CD14-positive monocyte (primary cell): ENCODE results near the gene BTD. TPM values are rescaled to one million over a fixed set of nuclear protein-coding genes. Genes with fewer than 3 reads are reported as not detected.

Source experiments
- DNase-seq, 3 donors: peaks; one replicate each; pipeline ENCODE4 v3.0.0-alpha.2; 2011 to 2022
- H2AFZ ChIP-seq: 2 replicates; pipeline ENCODE4 v1.6.0; 2012; ENCODE audit warnings: mild to moderate bottlenecking, low read depth, low read length, inconsistent platforms; ENCODE audit not compliant: insufficient read depth, poor library complexity, severe bottlenecking
- H3K27ac ChIP-seq, 2 donors: 1 replicate in 1 of 2; 2 replicates in 1 of 2; pipeline ENCODE4 v1.5.1; 2012 to 2013; ENCODE audit warnings: low read length in 2 of 2, control low read depth in 1 of 2, inconsistent platforms in 1 of 2, low read depth in 1 of 2, mild to moderate bottlenecking in 1 of 2
- H3K27me3 ChIP-seq, 2 donors: one replicate each; pipeline versions ENCODE4 v1.6.0 to v1.6.1; 2011 to 2013; ENCODE audit warnings: low read length in 2 of 2; ENCODE audit not compliant: control insufficient read depth in 2 of 2, insufficient read depth in 2 of 2
- H3K36me3 ChIP-seq, 2 donors: replicated peaks in 1 of 2; 1 replicate in 1 of 2; 2 replicates in 1 of 2; pipeline versions ENCODE4 v1.5.1 to v1.6.1; 2012 to 2013; ENCODE audit warnings: low read length in 2 of 2, control low read depth in 1 of 2, inconsistent platforms in 1 of 2, mild to moderate bottlenecking in 1 of 2; ENCODE audit not compliant: insufficient read depth in 2 of 2, control insufficient read depth in 1 of 2
- H3K4me1 ChIP-seq, 2 donors: 1 replicate in 1 of 2; 2 replicates in 1 of 2; pipeline versions ENCODE4 v1.5.1 to v1.6.1; 2012 to 2013; ENCODE audit warnings: low read length in 2 of 2, control low read depth in 1 of 2, inconsistent platforms in 1 of 2, mild to moderate bottlenecking in 1 of 2, moderate library complexity in 1 of 2; ENCODE audit not compliant: insufficient read depth in 2 of 2, control insufficient read depth in 1 of 2
- H3K4me2 ChIP-seq: replicated peaks from 2 replicates; pipeline ENCODE3; 2012; ENCODE audit warnings: low read length, moderate library complexity, mild to moderate bottlenecking; ENCODE audit not compliant: poor library complexity, severe bottlenecking; ENCODE audit errors: extremely low read depth
- H3K4me3 ChIP-seq, 3 experiments: fragments of 200-600 bp in 1 of 3; sonication (generic) in 1 of 3; replicated peaks in 1 of 3; 1 replicate in 2 of 3; 2 replicates in 1 of 3; pipeline ENCODE4 v1.5.1; 2011 to 2013; ENCODE audit warnings: low read length in 3 of 3, mild to moderate bottlenecking in 3 of 3, control low read depth in 2 of 3, low read depth in 2 of 3, inconsistent platforms in 1 of 3, moderate library complexity in 1 of 3
- H3K79me2 ChIP-seq: 2 replicates; pipeline ENCODE4 v1.6.0; 2012; ENCODE audit warnings: mild to moderate bottlenecking, control low read depth, inconsistent platforms, low read length, moderate library complexity; ENCODE audit not compliant: insufficient read depth
- H3K9ac ChIP-seq: 2 replicates; pipeline ENCODE4 v1.6.0; 2017; ENCODE audit warnings: low read length, mild to moderate bottlenecking; ENCODE audit not compliant: insufficient read depth, poor library complexity, severe bottlenecking
- H3K9me3 ChIP-seq, 2 donors: replicated peaks in 1 of 2; 1 replicate in 1 of 2; 2 replicates in 1 of 2; pipeline versions ENCODE4 v1.5.1 to v1.6.1; 2012 to 2013; ENCODE audit warnings: low read length in 2 of 2, control low read depth in 1 of 2; ENCODE audit not compliant: control insufficient read depth in 1 of 2, insufficient read depth in 1 of 2
- H4K20me1 ChIP-seq: 2 replicates; pipeline ENCODE4 v1.6.0; 2012; ENCODE audit warnings: mild to moderate bottlenecking, low read length, control low read depth, moderate library complexity; ENCODE audit not compliant: insufficient read depth
- H3K27ac Mint-ChIP-seq, 7 donors: one replicate each; pipeline ENCODE4 v1.8.0; 2020; ENCODE audit warnings: mild to moderate bottlenecking in 7 of 7, mixed read lengths in 7 of 7, moderate library complexity in 6 of 7, inconsistent platforms in 2 of 7
- H3K27me3 Mint-ChIP-seq, 3 donors: one replicate each; pipeline ENCODE4 v1.8.0; 2021 to 2022; ENCODE audit warnings: low read depth in 3 of 3, mild to moderate bottlenecking in 3 of 3, mixed read lengths in 3 of 3, moderate library complexity in 3 of 3, inconsistent platforms in 1 of 3
- H3K36me3 Mint-ChIP-seq, 2 donors: one replicate each; pipeline ENCODE4 v1.8.0; 2020; ENCODE audit warnings: mixed read lengths in 2 of 2, inconsistent platforms in 1 of 2, mild to moderate bottlenecking in 1 of 2
- H3K4me1 Mint-ChIP-seq: one replicate; pipeline ENCODE4 v1.8.0; 2020; ENCODE audit warnings: mild to moderate bottlenecking, mixed read lengths
- H3K4me3 Mint-ChIP-seq, 2 donors: one replicate each; pipeline ENCODE4 v1.8.0; 2020; ENCODE audit warnings: mild to moderate bottlenecking in 2 of 2, mixed read lengths in 2 of 2, moderate library complexity in 1 of 2
- H3K9me3 Mint-ChIP-seq, 7 donors: one replicate each; pipeline ENCODE4 v1.8.0; 2020 to 2022; ENCODE audit warnings: mixed read lengths in 7 of 7, mild to moderate bottlenecking in 6 of 7, moderate library complexity in 6 of 7, inconsistent platforms in 2 of 7
- WGBS: methylation state at CpG from one replicate; pipeline ENCODE4 v1.1.5; 2013; ENCODE audit warnings: missing lambda C conversion rate; ENCODE audit not compliant: insufficient coverage; 5-methylcytosine and 5-hydroxymethylcytosine counted together
- intact Hi-C, 2 donors: fragments of 100-400 bp; cut with micrococcal nuclease; formaldehyde crosslinking; loops; one replicate each; pipeline versions ENCODE4 v1.15.0 to v1.15.1; 2023
- polyA plus RNA-seq, 3 donors: library from polyadenylated mRNA; depleted of rRNA in 1 of 3; unstranded in 2 of 3; stranded (reverse) in 1 of 3; fragments of 300-500 nt in 2 of 3; fragments of >200 nt in 1 of 3; fragmentation: Illumina TruSeq in 2 of 3; gene quantifications; 1 replicate in 2 of 3; 2 replicates in 1 of 3; pipeline ENCODE4 v1.2.3, GENCODE V29; 2012 to 2021
- TF ChIP-seq, protein P1 (sequence below): fragments of 200-600 bp; IDR thresholded peaks from one replicate; pipeline ENCODE4 v1.8.0; 2022; ENCODE audit warnings: antibody characterized with exemption, mild to moderate bottlenecking

Gene BTD
- polyA plus RNA-seq, 3 donors: 13.2 to 24.0 (median 19.3) TPM

GRCh38 chr3:15645246-15645645, 43.7 kb downstream of the BTD start:
- Mint-ChIP-seq H3K9me3 (peaks cover 0 to 9% (median 2%) of the 10 kb centered on the region in 7 donors), H3K4me3 (no peak overlapping the region), H3K27me3 (peaks cover 17 to 34% (median 29%) of the 10 kb centered on the region in 3 donors), H3K4me1 (peaks cover 17% of the 10 kb centered on the region), H3K27ac (no peak overlapping the region), H3K36me3 (peaks cover 36 to 48% of the 10 kb centered on the region in 2 donors)
- Histone ChIP-seq H3K79me2 (no peaks in the 10 kb centered on the region), H3K9me3 (no peaks in the 10 kb centered on the region), H3K36me3 (peaks cover 0 to 10% of the 10 kb centered on the region in 2 donors), H3K9ac (no peak overlapping the region), H3K4me3 (no peak overlapping the region), H3K4me1 (peaks cover 15 to 17% of the 10 kb centered on the region in 2 donors), H2AFZ (no peak overlapping the region), H4K20me1 (no peaks in the 10 kb centered on the region), H3K27me3 (peaks cover 5 to 6% of the 10 kb centered on the region in 2 donors), H3K4me2 (no peak overlapping the region), H3K27ac (no peak overlapping the region)
- DNase-seq: no peak
- intact Hi-C loops: no loop called here
- WGBS: 95% methylated on average over 3 of the region's 6 CpGs
- TF ChIP-seq, protein P1, sequence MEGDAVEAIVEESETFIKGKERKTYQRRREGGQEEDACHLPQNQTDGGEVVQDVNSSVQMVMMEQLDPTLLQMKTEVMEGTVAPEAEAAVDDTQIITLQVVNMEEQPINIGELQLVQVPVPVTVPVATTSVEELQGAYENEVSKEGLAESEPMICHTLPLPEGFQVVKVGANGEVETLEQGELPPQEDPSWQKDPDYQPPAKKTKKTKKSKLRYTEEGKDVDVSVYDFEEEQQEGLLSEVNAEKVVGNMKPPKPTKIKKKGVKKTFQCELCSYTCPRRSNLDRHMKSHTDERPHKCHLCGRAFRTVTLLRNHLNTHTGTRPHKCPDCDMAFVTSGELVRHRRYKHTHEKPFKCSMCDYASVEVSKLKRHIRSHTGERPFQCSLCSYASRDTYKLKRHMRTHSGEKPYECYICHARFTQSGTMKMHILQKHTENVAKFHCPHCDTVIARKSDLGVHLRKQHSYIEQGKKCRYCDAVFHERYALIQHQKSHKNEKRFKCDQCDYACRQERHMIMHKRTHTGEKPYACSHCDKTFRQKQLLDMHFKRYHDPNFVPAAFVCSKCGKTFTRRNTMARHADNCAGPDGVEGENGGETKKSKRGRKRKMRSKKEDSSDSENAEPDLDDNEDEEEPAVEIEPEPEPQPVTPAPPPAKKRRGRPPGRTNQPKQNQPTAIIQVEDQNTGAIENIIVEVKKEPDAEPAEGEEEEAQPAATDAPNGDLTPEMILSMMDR: no peak

- Histone ChIP-seq H3K36me3 (peaks cover 0 to 10% of the 10 kb centered on the region in 2 donors), H3K4me1 (peaks cover 15 to 17% of the 10 kb centered on the region in 2 donors), H2AFZ (no peak overlapping the region), H3K4me2 (no peak overlapping the region), H4K20me1 (no peaks in the 10 kb centered on the region), H3K79me2 (no peaks in the 10 kb centered on the region), H3K9ac (no peak overlapping the region), H3K9me3 (no peaks in the 10 kb centered on the region), H3K4me3 (no peak overlapping the region), H3K27me3 (peaks cover 5 to 6% of the 10 kb centered on the region in 2 donors), H3K27ac (no peak overlapping the region)
- intact Hi-C loops: no loop called here
- H3K9me3 Mint-ChIP-seq: peaks cover 0 to 9% (median 2%) of the 10 kb centered on the region in 7 donors
- 95% methylated on average over 12 of the region's 18 CpGs for WGBS
- H3K36me3 Mint-ChIP-seq: peaks cover 36 to 48% of the 10 kb centered on the region in 2 donors
- peak overlapping the region in 1 of 2 donors; percentile 35 for H3K4me3 Mint-ChIP-seq
- H3K27me3 Mint-ChIP-seq: peaks cover 23 to 41% (median 33%) of the 10 kb centered on the region in 3 donors
- H3K27ac Mint-ChIP-seq: peak overlapping the region in 1 of 7 donors; percentile 72
- H3K4me1 Mint-ChIP-seq: peaks cover 17% of the 10 kb centered on the region
- TF ChIP-seq, protein P1: no peak
- DNase-seq: no peak
These were observed 44.4 kb downstream of the BTD start for GRCh38 chr3:15645740-15646501.
